ENCODE measurements around the gene HILPDA.

Gene HILPDA, protein sequence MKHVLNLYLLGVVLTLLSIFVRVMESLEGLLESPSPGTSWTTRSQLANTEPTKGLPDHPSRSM

GRCh38 chr7:128455543-128456254 is at the start of gene HILPDA:
Gene HILPDA, plus strand, starts transcription at chr7:128455878. Its CDS starts 1,391 bp downstream, at chr7:128457269.
- peak; percentile 98 for DNase-seq (ENCODE audit: low spot score)
- no peak for TF ChIP-seq CTCF (IDR thresholded peaks at IDR 0.05; ENCODE audit: borderline replicate concordance, control extremely low read depth, extremely low read depth, insufficient read depth, missing control alignments)
- in situ Hi-C loops (cut with MboI; ENCODE audit: low sequenced_read_pairs, unreplicated experiment): no loop called here

DNA sequence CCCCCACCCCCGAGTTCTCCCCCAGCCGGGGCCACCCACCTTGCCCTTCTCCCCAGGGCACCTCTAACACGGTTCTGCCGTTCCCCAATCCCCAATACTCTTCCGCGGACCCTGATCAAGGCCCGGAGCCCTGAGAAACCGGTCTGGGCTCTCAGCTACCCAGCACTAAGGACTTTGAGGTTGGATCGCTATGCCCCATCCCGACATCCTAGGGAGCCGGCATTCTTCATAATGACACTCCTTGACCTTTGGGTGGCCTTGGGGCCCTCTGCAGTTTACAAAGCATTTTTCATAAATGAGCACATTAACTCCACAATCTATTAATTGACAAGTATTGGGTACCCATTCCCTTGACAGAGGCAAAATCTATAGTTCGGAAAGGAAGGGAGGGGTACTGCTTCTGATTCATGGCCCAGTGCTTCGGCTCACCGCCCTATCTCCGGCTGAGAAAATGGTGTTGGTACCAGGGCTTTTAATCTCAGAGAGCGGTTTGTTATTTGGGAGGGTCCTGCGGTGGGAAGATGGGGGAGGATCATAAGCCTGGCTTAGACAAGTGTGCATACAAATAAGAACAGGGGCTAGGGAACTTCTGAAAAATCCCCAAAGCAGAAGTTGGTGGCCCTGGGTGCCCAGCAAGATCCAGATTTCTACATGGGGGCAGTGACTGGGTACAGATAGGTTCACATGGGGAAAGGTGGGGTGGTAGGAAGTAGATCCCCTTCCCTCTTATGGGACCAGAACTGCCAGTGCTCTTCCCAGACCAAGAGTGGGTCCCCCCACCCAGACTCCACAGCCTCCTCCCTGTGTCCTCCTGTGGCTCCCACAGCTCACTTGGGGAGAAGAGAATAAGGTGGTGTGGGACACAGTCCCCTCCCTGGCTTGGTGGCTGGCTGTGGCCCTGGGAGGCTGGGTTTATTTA is 49.1 kb upstream of the HILPDA start:
- in situ Hi-C loops (cut with MboI; ENCODE audit: low sequenced_read_pairs, unreplicated experiment): no loop called here
- peak; percentile 31 for DNase-seq (ENCODE audit: low spot score)
- TF ChIP-seq CTCF (IDR thresholded peaks at IDR 0.05; ENCODE audit: borderline replicate concordance, control extremely low read depth, extremely low read depth, insufficient read depth, missing control alignments): no peak

DNA sequence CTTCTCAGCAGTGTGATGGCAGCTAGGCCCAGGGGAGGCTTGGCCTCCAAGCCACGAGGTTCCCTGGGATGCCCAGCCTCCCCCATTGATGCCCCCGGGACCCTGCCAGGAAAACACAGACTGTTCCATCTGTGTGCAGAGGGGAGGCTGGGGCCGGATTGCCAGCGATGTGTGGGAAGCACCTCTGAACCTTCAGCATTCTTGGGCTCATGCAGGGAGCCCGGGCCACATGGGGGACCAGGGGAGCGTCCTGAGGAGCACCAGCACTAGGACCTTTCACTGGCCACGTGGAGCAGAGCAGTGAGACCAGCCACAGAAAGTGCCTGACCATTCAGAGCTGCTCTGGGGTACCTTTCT is 48.5 kb upstream of the HILPDA start:
- in situ Hi-C loops (cut with MboI; ENCODE audit: low sequenced_read_pairs, unreplicated experiment): no loop called here
- no peak for DNase-seq (ENCODE audit: low spot score)
- no peak for TF ChIP-seq CTCF (IDR thresholded peaks at IDR 0.05; ENCODE audit: borderline replicate concordance, control extremely low read depth, extremely low read depth, insufficient read depth, missing control alignments)

DNA sequence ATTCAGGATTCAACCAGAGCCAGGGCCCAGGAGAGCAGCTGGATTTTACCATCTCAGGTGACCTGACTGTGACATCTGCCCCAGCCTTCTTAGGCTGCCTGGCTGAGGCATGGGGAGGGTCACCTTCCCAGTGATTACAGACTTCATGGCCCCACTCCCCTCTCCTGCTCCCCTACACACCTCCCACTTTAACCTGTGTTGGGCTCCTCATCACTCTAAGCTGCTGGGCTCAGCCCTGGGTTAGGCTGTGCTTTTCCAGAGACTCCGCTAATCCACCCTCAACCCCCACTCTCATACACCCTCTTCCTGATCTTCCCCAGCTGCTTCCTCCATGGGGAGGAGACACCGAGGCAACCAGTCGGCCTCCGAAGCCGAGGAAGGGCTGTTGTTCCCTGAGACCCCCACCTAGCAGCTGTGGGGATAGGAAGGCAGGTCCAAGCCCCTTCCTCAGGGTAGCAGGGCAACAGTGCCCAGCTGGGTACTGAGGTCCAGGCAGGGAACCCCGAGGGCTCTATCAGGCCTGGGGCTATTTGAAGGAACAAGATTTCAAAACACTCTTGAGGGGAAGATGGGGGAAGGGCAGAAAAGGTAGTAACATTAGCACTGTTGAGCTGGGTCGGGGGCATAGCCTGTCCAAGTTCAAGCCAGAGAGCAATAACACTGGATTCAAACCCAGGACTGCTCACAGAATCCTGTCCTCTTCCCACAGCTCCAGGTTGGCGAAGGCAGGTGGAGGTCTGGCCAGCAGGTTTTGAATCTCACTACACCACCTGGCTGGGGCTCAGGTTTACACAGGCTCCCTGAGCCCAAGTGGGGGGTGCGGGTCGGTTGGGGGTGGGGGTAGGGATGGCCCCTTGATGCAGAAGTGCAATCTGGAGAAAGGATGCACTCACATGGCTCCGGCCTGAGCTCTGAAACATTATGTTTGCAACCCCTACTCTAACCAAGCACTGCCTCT is 47.6 kb upstream of the HILPDA start:
- no peak for TF ChIP-seq CTCF (IDR thresholded peaks at IDR 0.05; ENCODE audit: borderline replicate concordance, control extremely low read depth, extremely low read depth, insufficient read depth, missing control alignments)
- no peak for DNase-seq (ENCODE audit: low spot score)
- in situ Hi-C loops (cut with MboI; ENCODE audit: low sequenced_read_pairs, unreplicated experiment): no loop called here

DNA sequence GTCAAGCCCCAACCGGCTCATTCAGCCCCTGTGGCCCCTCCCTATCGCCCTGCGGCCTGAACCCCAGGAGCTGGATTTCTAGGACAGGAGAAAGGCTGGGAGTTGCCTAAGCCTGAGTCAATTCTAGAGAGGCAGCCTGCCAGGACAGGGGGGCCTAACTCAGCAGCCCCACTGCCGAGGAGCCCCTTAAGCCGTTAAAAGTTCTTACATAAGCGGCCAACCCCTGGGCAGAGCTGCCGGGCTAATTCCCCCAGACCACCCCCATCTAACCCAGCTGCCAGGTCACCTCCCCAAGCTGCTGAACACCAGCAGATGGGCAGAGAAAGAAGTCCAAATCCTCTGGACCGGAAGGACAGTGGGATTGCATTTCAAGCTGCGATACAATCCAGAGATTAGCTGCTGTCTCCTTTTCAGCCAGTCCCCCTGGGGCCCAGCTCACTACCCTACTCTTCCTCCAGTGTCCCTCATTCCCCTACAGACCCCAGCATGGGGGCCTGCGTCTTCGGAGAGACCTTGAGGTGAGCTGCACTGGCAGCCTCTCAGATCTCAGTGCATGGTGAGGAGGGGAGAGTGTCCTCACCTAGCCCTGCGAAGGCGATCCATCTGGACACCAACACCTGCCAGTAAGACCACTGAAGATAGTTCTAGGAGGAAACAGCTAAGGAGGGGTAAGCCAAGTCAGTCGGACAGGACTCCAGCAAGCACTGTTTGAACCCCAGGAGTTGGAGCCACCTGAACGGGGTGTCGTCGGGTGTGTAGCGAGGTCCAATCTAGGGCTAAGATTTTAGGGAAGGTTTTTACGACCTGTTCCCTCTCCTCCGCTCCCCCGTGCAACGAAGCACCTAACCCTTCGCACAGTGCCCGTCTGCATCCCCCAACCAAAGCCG is 46.7 kb upstream of the HILPDA start:
- DNase-seq (ENCODE audit: low spot score): no peak
- in situ Hi-C loops (cut with MboI; ENCODE audit: low sequenced_read_pairs, unreplicated experiment): no loop called here
- no peak for TF ChIP-seq CTCF (IDR thresholded peaks at IDR 0.05; ENCODE audit: borderline replicate concordance, control extremely low read depth, extremely low read depth, insufficient read depth, missing control alignments)
